HepG2 (cell line): ENCODE measurements around the gene RTEL1. TPM values are rescaled to one million over a fixed set of nuclear protein-coding genes. Genes with fewer than 3 reads are reported as not detected.

Source experiments
- ATAC-seq: fragments of 200-7000 bp; cut with Tn5 transposase; 3 replicates; pipeline ENCODE4 v1.9.1; 2020; ENCODE audit warnings: mild to moderate bottlenecking, moderate library complexity
- BruUV-seq: library from RNA; stranded (reverse); fragments of 400-500 nt; replicated peaks from 2 replicates; lab custom pipeline; 2021; lab: Mats Ljungman, UMichigan
- CTCF ChIA-PET: fragments of 300-600 bp; formaldehyde crosslinking; extraction: SDS; loops from one replicate; lab custom pipeline; 2021; ENCODE audit warnings: low total read pairs, inconsistent platforms, low intra/inter-chr PET ratio; lab: Yijun Ruan, JAX
- POLR2A ChIA-PET: fragments of 350-600 bp; sonication (Branson Sonifier 250); formaldehyde crosslinking; loops from one replicate; lab custom pipeline; 2020; ENCODE audit warnings: antibody characterized with exemption, inconsistent platforms; lab: Yijun Ruan, JAX
- DNase-seq: peaks from one replicate; pipeline ENCODE4 v3.0.0-alpha.2; 2015; ENCODE audit warnings: low spot score
- FAIRE-seq: peaks from 3 replicates; lab custom pipeline; 2011; peaks lifted over from hg19 to GRCh38; lab: Jason Lieb, UNC
- H2AFZ ChIP-seq: one replicate; pipeline ENCODE4 v1.6.1; 2011; ENCODE audit warnings: low read length, inconsistent platforms
- H3K27ac ChIP-seq: fragments of 300-600 bp; 3 replicates; pipeline ENCODE4 v1.8.0; 2011; ENCODE audit warnings: mixed run types, mild to moderate bottlenecking, mixed read lengths, low read length, inconsistent platforms; ENCODE audit not compliant: insufficient read depth; ENCODE audit errors: extremely low read length
- H3K27me3 ChIP-seq, 2 experiments: fragments of 200-600 bp in 1 of 2; 2 replicates in 1 of 2; 3 replicates in 1 of 2; pipeline versions ENCODE4 v1.6.0 to v1.8.0; 2011; ENCODE audit warnings: low read length in 2 of 2, mild to moderate bottlenecking in 2 of 2, moderate library complexity in 2 of 2, inconsistent platforms in 1 of 2; ENCODE audit not compliant: insufficient read depth in 2 of 2, control insufficient read depth in 1 of 2
- H3K36me3 ChIP-seq, 2 experiments: fragments of 200-600 bp in 1 of 2; replicated peaks in 1 of 2; 2 replicates in 1 of 2; 3 replicates in 1 of 2; pipeline versions ENCODE4 v1.5.1 to v1.8.0; 2011; ENCODE audit warnings: low read length in 2 of 2, inconsistent platforms in 1 of 2; ENCODE audit not compliant: insufficient read depth in 2 of 2, control insufficient read depth in 1 of 2
- H3K4me1 ChIP-seq: 2 replicates; pipeline ENCODE4 v1.5.1; 2012; ENCODE audit warnings: low read length, inconsistent platforms; ENCODE audit not compliant: insufficient read depth
- H3K4me2 ChIP-seq: 2 replicates; pipeline ENCODE4 v1.6.0; 2011; ENCODE audit warnings: low read depth, low read length, inconsistent platforms
- H3K4me3 ChIP-seq, 3 experiments: fragments of 200-600 bp in 1 of 3; sonication (generic), shearing (Covaris generic) in 1 of 3; replicated peaks in 1 of 3; 2 replicates each; pipeline ENCODE4 v1.5.1; 2011 to 2016; ENCODE audit warnings: low read length in 3 of 3, inconsistent platforms in 2 of 3, low read depth in 2 of 3, mild to moderate bottlenecking in 2 of 3, control low read depth in 1 of 3, mixed read lengths in 1 of 3; ENCODE audit not compliant: insufficient read depth in 1 of 3
- H3K79me2 ChIP-seq: one replicate; pipeline ENCODE4 v1.6.1; 2011; ENCODE audit warnings: low read length, inconsistent platforms; ENCODE audit not compliant: insufficient read depth
- H3K9ac ChIP-seq: 2 replicates; pipeline ENCODE4 v1.6.0; 2011; ENCODE audit warnings: mild to moderate bottlenecking, low read depth, low read length, inconsistent platforms; ENCODE audit not compliant: insufficient read depth
- H3K9me3 ChIP-seq: 2 replicates; pipeline ENCODE4 v1.5.1; 2012; ENCODE audit warnings: mild to moderate bottlenecking, low read length
- H4K20me1 ChIP-seq: 2 replicates; pipeline ENCODE4 v1.6.0; 2011; ENCODE audit warnings: inconsistent platforms, mild to moderate bottlenecking, low read length, moderate library complexity; ENCODE audit not compliant: insufficient read depth
- AGO2 ChIP-seq: fragments of 200-400 bp; formaldehyde crosslinking; optimal IDR thresholded peaks from 2 replicates; pipeline ENCODE3; 2017; ENCODE audit warnings: mild to moderate bottlenecking, low read depth, low read length, moderate library complexity
- DMAP1 ChIP-seq: IDR thresholded peaks from 2 replicates; pipeline ENCODE4 v1.6.1; 2016
- DRAP1 ChIP-seq: IDR thresholded peaks from 2 replicates; pipeline ENCODE4 v1.6.1; 2016; ENCODE audit warnings: missing genetic modification reagents, missing compliant biosample characterization
- MAFK ChIP-seq, 2 experiments: IDR thresholded peaks in 1 of 2; conservative IDR thresholded peaks in 1 of 2; 2 replicates each; pipeline ENCODE4 v1.6.1; 2011; ENCODE audit warnings: improper control_type of control experiment in 2 of 2, low read length in 2 of 2
- MATR3 ChIP-seq: sonication (generic); formaldehyde crosslinking; IDR thresholded peaks from 2 replicates; pipeline ENCODE4 v1.4.0; 2020; ENCODE audit warnings: missing genetic modification reagents
- MTA1 ChIP-seq: sonication (generic); formaldehyde crosslinking; IDR thresholded peaks from 2 replicates; pipeline ENCODE4 v1.4.0; 2020; ENCODE audit warnings: missing genetic modification reagents, mild to moderate bottlenecking, borderline replicate concordance
- MXD1 ChIP-seq: sonication (generic); formaldehyde crosslinking; IDR thresholded peaks from 2 replicates; pipeline ENCODE4 v1.4.0; 2020; ENCODE audit warnings: mild to moderate bottlenecking, missing genetic modification reagents
- NPAS2 ChIP-seq: sonication (generic); formaldehyde crosslinking; IDR thresholded peaks from 2 replicates; pipeline ENCODE4 v1.8.0; 2022; ENCODE audit warnings: mild to moderate bottlenecking, missing genetic modification reagents, borderline replicate concordance
- ZNF329 ChIP-seq: sonication (generic); formaldehyde crosslinking; IDR thresholded peaks from 2 replicates; pipeline ENCODE4 v1.9.0; 2021; ENCODE audit warnings: low read depth, mild to moderate bottlenecking, missing genetic modification reagents
- ZNF768 ChIP-seq: sonication (generic); formaldehyde crosslinking; IDR thresholded peaks from 2 replicates; pipeline ENCODE4 v1.4.0; 2020; ENCODE audit warnings: missing genetic modification reagents
- WGBS: methylation state at CpG from one replicate; pipeline ENCODE4 v1.1.6; 2017; ENCODE audit warnings: low lambda C conversion rate; 5-methylcytosine and 5-hydroxymethylcytosine counted together
- in situ Hi-C: cut with HindIII; loops from 2 replicates; pipeline ENCODE4 v1.10.0; 2017; ENCODE audit warnings: low pct_unique_long_range_greater_than_20kb; ENCODE audit not compliant: extremely low pct_ligation_motif_present
- intact Hi-C: fragments of 100-400 bp; cut with micrococcal nuclease; formaldehyde crosslinking; loops from one replicate; pipeline ENCODE4 v1.10.0; 2022; ENCODE audit not compliant: unreplicated experiment
- polyA plus RNA-seq, 8 experiments: library from polyadenylated mRNA; depleted of rRNA in 3 of 8; stranded (reverse) in 7 of 8; unstranded in 1 of 8; fragments of >200 nt; fragmentation: Illumina TruSeq in 4 of 8; extraction: Trizol in 4 of 8; gene quantifications; 2 replicates each; pipeline versions ENCODE4 v1.2.1 to v1.2.3, GENCODE V29; 2011 to 2016; ENCODE audit warnings: low read depth in 4 of 8, missing spikeins in 1 of 8, mixed read lengths in 1 of 8; ENCODE audit not compliant: insufficient read depth in 1 of 8
- total RNA-seq, 5 experiments: library from RNA; depleted of rRNA; stranded (reverse); fragments of >200 nt; fragmentation: Illumina TruSeq; extraction: Trizol; gene quantifications; 2 replicates each; pipeline ENCODE4 v1.2.3, GENCODE V29; 2016; ENCODE audit warnings: low read depth in 1 of 5

Gene RTEL1
- total and polyA plus RNA-seq, 2 of the 13 experiments (the other 11 are each of a cell fraction or from before 2014, with no cell fraction given): 21.8 to 36.4 TPM

- in situ Hi-C loops (no loop called here), intact Hi-C loops (no loop called here)
- Histone ChIP-seq H3K4me2 (no peak overlapping the region), H3K36me3 (peaks cover 21 to 54% of the 10 kb centered on the region in 2 experiments), H3K79me2 (peaks cover 27% of the 10 kb centered on the region), H4K20me1 (no peaks in the 10 kb centered on the region), H3K9ac (no peak overlapping the region), H2AFZ (no peak overlapping the region), H3K9me3 (peaks cover 8% of the 10 kb centered on the region; the same call in 1 of the 2 replicates), H3K4me1 (peaks cover 4% of the 10 kb centered on the region; the same call in 1 of the 2 replicates), H3K27ac (no peak overlapping the region), H3K27me3 (no peaks in the 10 kb centered on the region), H3K4me3 (no peak overlapping the region)
- ATAC-seq: no peak; the same call in 2 of the 3 replicates
- no peak for DNase-seq
- FAIRE-seq: no peak
- BruUV-seq: no TSS peak
- POLR2A ChIA-PET: interaction anchor here (0.7 to 0.9 kb wide), 2 partner anchors 9 kb away, joined by 3 to 4 read pairs; partner anchors contain the start of gene GMEB2
- CTCF ChIA-PET: no interaction called here
- TF ChIP-seq MAFK (conservative IDR thresholded peaks at IDR 0.05 in 1 of 2, IDR thresholded peaks at IDR 0.05 in 1 of 2; ENCODE audit: low read length in 2 of 2) (peak; percentile 33 to 36; a peak in 2 of 4 replicates), MXD1 (CRISPR knock-in tag) (0 out of 2 replicates have a peak, but pooled peaks have one; percentile 25), ZNF329 (CRISPR knock-in tag) (no peak), NPAS2 (CRISPR knock-in tag) (peak; percentile 32; the same call in 1 of the 2 replicates)
- 96% methylated on average over 11 of the region's 11 CpGs for WGBS
These were observed 39.7 kb upstream of the RTEL1 start for GRCh38 chr20:63618291-63618980.

GRCh38 chr20:63619086-63619485 lies 39.0 kb upstream of the RTEL1 start:
- ATAC-seq: no peak
- no peak overlapping the region for H3K9ac ChIP-seq
- ChIA-PET POLR2A (interaction anchor here (0.9 kb wide), 1 partner anchor 8 kb away, joined by 4 read pairs; the partner anchor contains the start of gene GMEB2), CTCF (no interaction called here)
- H4K20me1 ChIP-seq: no peaks in the 10 kb centered on the region
- peaks cover 8% of the 10 kb centered on the region; the same call in 1 of the 2 replicates for H3K9me3 ChIP-seq
- peaks cover 9% of the 10 kb centered on the region; the same call in 1 of the 2 replicates for H3K4me1 ChIP-seq
- no peak overlapping the region for H2AFZ ChIP-seq
- H3K4me2 ChIP-seq: no peak overlapping the region
- intact Hi-C loops: no loop called here
- FAIRE-seq: no peak
- in situ Hi-C loops: no loop called here
- H3K79me2 ChIP-seq: peaks cover 27% of the 10 kb centered on the region
- no peak overlapping the region for H3K4me3 ChIP-seq
- H3K27me3 ChIP-seq: no peaks in the 10 kb centered on the region
- TF ChIP-seq NPAS2 (CRISPR knock-in tag): 0 out of 2 replicates have a peak, but pooled peaks have one; percentile 11
- 0 out of 2 replicates have a peak, but pooled peaks have one; percentile 36 for TF ChIP-seq MTA1 (CRISPR knock-in tag)
- 0 out of 2 replicates have a peak, but pooled peaks have one; percentile 27 for TF ChIP-seq ZNF768
- TF ChIP-seq DRAP1: no peak
- peak; percentile 42 for TF ChIP-seq AGO2
- 0 out of 2 replicates have a peak, but pooled peaks have one; percentile 48 for TF ChIP-seq MATR3 (CRISPR knock-in tag)
- TF ChIP-seq DMAP1 (CRISPR knock-in tag): no peak
- WGBS: 95% methylated on average over 16 of the region's 16 CpGs
- H3K36me3 ChIP-seq: peaks cover 21 to 50% of the 10 kb centered on the region in 2 experiments
- H3K27ac ChIP-seq: no peak overlapping the region
- no TSS peak for BruUV-seq
- DNase-seq: no peak
